Skeletal muscle tissue (tissue), 4 donors: ENCODE data around the gene TEX22. TPM values are rescaled to one million over a fixed set of nuclear protein-coding genes. Genes with fewer than 3 reads are reported as not detected.
A peak's percentile ranks its signal among the peaks of the same experiment; 100 is the strongest.

Source experiments
- H3K27ac ChIP-seq: one replicate; pipeline ENCODE4 v1.7.0; 2013; ENCODE audit warnings: mild to moderate bottlenecking, low read depth, low read length, inconsistent platforms
- H3K27me3 ChIP-seq, 3 donors: one replicate each; pipeline ENCODE4 v1.7.0; 2013; ENCODE audit warnings: low read length in 3 of 3; ENCODE audit not compliant: control insufficient read depth in 3 of 3, insufficient read depth in 3 of 3
- H3K36me3 ChIP-seq, 3 donors: one replicate each; pipeline ENCODE4 v1.7.0; 2013; ENCODE audit warnings: low read length in 3 of 3; ENCODE audit not compliant: control insufficient read depth in 3 of 3, insufficient read depth in 3 of 3
- H3K4me1 ChIP-seq, 3 donors: one replicate each; pipeline ENCODE4 v1.7.0; 2013; ENCODE audit warnings: low read length in 3 of 3, mild to moderate bottlenecking in 3 of 3; ENCODE audit not compliant: control insufficient read depth in 3 of 3, insufficient read depth in 3 of 3
- H3K4me3 ChIP-seq, 3 donors: one replicate each; pipeline ENCODE4 v1.7.0; 2013; ENCODE audit warnings: low read length in 3 of 3
- H3K9ac ChIP-seq, 3 donors: one replicate each; pipeline ENCODE4 v1.7.0; 2013; ENCODE audit warnings: low read length in 3 of 3, mild to moderate bottlenecking in 3 of 3, moderate library complexity in 2 of 3, low read depth in 1 of 3
- H3K9me3 ChIP-seq, 3 donors: one replicate each; pipeline ENCODE4 v1.7.0; 2013; ENCODE audit warnings: low read length in 3 of 3; ENCODE audit not compliant: control insufficient read depth in 3 of 3
- total RNA-seq: library from RNA; depleted of rRNA; stranded (reverse); fragments of >200 nt; gene quantifications from one replicate; pipeline ENCODE4 v1.2.3, GENCODE V29; 2014
- donor health status: Osteomylitis.

Gene TEX22
- total RNA-seq, 1 donor from 2014 or later = under 0.01 TPM

DNA sequence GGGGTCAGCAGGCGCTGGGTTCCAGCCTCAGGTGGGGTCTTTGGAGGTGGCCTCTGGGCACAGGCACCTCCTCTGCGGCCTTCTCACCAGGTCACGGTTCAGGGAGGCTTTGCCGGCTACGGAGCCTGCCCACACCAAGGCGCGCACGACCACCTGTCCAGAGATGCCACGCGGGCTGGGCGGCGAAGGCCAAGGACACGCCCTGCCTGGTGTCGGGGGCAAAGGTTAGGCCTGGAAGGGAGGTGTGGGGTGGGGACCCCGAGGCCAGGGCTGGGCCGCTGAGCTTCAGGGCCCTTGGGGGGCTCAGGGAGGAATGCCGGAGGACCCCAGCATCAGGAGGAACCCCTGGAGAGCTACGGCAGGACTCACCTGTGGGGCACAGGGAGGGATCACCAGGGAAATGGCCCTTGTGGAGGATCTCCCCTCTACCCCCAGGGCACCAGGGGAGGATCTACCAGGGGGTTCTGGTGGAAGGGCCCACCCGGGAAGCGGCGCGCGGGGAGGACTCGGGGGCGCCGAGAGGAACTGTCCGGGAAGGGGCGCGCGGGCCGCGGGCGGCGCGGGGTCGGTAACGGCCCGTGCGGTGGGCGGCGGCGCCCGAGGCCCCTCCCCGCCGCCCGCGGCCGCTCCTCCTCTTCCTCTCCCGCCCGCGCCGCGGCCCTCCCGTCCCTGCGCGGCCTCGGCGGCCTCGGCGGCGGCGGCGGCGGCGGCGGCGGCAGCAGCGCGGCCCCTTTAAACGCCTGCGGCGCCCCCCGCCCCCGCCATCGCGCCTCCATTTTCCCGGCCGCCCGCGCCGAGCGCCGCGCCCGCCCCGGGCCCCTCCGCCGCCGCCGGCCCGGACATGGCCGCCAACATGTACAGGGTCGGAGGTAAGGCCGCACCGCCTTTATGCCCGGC lies 21.1 kb downstream of the TEX22 start, which contains the start of gene MTA1:
MTA1 (plus strand) TSS at position 633 of the 897 bp plus-strand sequence; CDS start at position 842, 209 bp downstream.
- Histone ChIP-seq H3K27me3 (no peaks in the 10 kb centered on the region), H3K36me3 (no peaks in the 10 kb centered on the region), H3K9ac (peak within 1 kb of the TSS; percentile 81 to 93 (median 91)), H3K9me3 (no peaks in the 10 kb centered on the region), H3K27ac (peak within 1 kb of the TSS; percentile 41), H3K4me3 (peak within 1 kb of the TSS; percentile 73 to 83 (median 82)), H3K4me1 (peaks cover 30 to 44% (median 44%) of the 10 kb centered on the region in 3 donors)

DNA sequence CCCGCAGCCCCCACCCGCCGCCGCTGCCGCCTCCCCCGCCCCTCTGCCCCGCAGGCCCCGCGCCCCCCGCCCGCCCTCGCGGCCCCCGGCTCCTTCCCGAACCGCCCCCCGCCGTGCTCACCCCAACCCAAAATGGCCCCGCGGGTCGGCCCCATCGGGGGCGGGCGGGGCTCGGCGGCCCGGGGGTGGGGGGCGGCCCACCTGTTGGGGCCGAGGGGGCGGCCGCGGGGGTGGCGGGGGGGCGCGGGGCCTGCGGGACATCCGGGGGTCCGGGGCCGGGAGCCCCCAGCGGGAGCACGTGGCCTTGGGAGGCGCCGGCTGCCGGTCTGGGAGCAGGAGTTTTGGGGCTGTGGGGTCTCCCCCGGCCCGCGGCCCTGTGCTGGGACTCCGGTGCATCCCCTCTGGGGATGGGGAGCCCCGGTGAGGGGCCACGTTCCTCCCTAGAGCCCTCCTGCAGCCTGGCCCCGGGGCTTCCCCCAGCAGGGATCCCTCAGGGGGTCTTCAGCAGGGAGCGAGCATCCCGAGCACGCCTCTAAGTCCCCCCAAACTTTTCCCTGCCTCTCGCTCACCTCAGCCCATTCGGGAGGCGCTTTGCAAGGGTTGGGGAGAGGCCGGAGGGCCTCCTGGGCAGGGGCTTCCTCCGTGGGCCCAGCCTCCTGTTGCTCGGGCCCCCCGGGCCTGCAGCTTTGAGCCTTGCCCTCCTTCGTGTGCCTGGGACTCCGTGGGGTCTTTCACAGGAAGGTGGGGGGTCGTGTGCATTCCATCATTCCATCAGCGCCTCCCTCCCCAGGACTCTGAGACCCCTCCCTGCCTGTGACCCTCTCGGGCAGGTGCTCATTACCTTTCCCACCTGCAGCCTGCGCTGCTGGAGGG lies 22.0 kb downstream of the TEX22 start:
- Histone ChIP-seq H3K4me1 (peaks cover 30 to 42% (median 40%) of the 10 kb centered on the region in 3 donors), H3K4me3 (peak overlapping the region; percentile 70 to 74 (median 72)), H3K9me3 (no peaks in the 10 kb centered on the region), H3K27ac (no peak overlapping the region), H3K27me3 (no peaks in the 10 kb centered on the region), H3K36me3 (no peaks in the 10 kb centered on the region), H3K9ac (peak overlapping the region; percentile 72 to 88 (median 87))

DNA sequence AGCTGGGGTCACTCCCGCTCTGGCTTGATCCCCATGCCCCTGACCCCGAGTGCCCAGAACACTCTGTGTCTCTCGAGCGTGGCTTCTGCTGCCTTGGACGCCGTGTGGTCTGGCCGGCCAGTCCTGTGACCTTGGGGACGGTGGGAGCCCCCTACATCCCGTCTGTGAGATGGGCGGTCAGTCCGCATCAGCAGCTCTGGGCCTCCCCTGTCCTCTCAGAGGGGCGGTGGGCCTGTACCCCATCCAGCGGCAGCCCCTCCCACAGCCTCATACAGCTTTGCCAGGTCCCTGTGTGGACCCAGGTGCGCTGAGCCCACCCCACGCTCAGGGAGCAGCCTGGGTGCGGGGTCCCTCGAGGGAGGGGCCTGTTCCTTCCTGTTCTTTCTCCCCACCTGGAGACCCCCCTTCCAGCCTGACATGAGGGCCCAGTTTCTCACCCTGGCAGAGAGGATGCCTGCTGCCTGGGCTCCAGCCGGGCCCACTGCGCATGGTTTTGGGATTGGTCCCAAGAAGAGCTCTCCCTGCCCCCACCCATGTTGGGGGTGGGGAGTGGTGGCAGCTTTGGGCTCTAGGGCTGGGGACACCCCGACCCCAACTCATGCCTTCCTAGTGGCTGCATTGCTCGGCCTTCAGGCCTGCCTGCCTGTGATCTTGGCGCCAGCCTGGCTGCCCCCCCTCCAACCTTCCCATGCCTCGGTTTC lies 22.8 kb downstream of the TEX22 start:
- Histone ChIP-seq H3K4me3 (peak overlapping the region; percentile 70 to 74 (median 72)), H3K4me1 (peaks cover 30 to 34% (median 33%) of the 10 kb centered on the region in 3 donors), H3K27me3 (no peaks in the 10 kb centered on the region), H3K9me3 (no peaks in the 10 kb centered on the region), H3K36me3 (no peaks in the 10 kb centered on the region), H3K9ac (peak overlapping the region; percentile 72 to 88 (median 87)), H3K27ac (no peak overlapping the region)

DNA sequence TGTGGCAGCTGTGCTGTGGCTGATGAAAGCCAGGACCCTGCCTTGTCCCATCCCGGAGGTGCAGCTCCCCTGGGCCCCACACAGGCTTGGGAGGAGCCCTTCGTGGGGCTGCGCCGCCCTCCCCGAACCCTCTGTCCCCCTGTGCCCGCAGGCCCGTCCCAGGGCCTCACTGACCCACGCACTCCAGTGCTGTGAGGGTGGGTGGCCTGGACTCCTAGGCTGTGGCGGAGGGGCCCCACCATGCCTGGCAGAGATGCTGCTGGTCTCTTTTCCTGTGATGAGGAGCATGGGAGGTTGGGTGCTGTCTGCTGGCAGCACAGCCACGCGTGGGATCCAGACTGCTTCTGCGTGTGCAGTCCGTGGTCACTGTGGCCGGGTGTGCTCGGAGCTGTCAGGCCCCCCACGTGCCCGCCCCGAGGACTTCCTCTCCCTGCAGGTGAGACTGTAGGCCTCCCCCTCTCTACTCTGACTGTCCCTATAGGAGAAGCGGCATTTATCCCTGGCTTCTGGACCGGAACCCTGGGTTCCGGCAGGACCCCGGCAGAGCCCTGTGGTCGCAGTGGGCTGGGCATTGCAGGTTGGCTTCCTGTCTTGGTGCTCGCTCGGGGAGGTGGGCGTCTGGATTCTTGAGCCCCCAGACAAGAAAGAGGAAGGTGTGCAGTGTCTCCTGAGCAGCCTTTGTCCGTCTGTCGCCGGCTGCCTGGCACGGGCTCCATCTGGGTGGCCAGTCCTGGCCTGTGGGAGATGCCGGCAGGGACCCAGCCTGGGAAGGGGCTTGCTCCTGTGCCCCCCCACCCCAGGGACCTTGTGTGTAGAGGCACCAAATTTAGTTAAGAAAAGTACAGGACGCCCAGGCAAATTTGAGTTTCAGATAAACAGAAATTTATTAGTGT lies 23.6 kb downstream of the TEX22 start:
- Histone ChIP-seq H3K27ac (no peak overlapping the region), H3K9me3 (no peaks in the 10 kb centered on the region), H3K4me1 (peaks cover 30 to 33% (median 30%) of the 10 kb centered on the region in 3 donors), H3K36me3 (peaks cover 0 to 5% (median 2%) of the 10 kb centered on the region in 3 donors), H3K27me3 (no peaks in the 10 kb centered on the region), H3K4me3 (no peak overlapping the region), H3K9ac (peak overlapping the region in 2 of 3 donors; percentile 33 to 88)

DNA sequence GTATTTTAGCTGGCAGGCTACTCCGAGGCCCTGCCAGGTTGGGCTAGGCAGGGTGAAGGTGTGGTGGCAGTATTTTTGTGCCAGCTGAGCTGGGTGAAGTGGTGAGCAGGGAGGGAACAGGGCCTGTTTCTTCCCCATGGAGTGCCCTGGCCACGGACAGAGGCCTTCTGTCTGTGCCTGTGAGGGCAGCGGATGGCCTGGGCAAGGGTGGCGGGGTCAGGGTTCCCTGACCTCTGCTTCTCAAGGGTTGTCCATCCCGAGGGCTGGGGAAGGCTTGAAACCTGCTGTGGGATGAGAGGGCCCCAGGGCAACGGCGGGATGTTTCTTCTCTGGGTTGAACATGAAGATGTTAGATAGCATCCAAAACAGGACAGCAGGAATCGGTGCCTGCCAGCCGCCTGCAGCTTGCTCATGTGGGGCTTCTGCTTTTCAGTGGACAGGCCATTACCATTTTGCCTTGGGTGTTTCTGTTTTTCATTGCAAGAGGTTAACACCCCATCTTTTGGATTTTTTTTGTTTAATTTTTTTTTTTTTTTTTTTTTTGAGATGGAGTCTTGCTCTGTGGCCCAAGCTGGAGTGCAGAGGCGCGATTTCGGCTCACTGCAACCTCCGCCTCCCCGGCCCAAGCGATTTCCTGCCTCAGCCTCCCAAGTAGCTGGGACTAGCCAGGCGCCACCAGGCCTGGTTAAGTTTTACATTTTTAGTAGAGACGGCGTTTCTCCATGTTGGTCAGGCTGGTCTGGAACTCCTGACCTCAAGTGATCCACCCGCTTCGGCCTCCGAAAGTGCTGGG lies 24.6 kb downstream of the TEX22 start:
- H3K27ac ChIP-seq = no peak overlapping the region
- peak overlapping the region in 2 of 3 donors; percentile 25 to 33 for H3K9ac ChIP-seq
- no peak overlapping the region for H3K4me3 ChIP-seq
- no peaks in the 10 kb centered on the region for H3K27me3 ChIP-seq
- no peaks in the 10 kb centered on the region for H3K9me3 ChIP-seq
- peaks cover 30 to 33% (median 30%) of the 10 kb centered on the region in 3 donors for H3K4me1 ChIP-seq
- peaks cover 3 to 7% (median 3%) of the 10 kb centered on the region in 3 donors for H3K36me3 ChIP-seq

DNA sequence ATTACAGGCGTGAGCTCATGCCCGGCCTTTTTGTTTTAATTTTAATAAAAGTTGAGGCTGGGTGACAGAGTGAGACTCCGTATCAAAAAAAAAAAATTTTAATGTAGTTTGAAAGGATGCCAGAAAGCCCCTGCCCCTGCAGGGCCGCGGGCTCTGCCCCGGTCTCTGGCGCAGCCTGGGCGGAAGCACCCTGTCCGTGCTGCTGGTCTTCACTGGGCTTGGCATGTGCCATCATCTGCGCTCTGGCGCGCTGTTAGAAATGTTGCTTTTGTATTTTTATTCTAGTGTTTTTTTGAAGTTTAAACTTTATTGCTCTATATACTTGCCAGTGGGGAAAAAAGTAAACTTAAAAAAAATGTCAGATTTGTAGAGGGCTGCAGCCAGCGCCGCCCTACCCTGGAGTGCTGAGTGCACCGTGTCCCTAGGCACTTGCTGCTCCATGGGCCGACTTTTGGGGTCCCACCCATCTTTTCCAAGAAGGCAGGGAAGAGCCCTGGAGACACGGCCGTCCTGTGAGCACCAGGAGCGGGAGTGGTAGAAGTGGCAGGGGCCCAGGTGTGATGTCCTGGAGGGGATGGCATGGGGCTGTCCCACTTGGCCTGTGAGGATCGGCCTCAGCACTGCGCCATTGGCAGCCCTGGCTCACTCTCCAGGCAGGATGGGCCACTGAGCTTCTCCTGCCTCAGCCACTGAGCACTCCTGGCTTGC lies 25.3 kb downstream of the TEX22 start:
- no peak overlapping the region for H3K4me3 ChIP-seq
- H3K36me3 ChIP-seq = peaks cover 3 to 7% (median 3%) of the 10 kb centered on the region in 3 donors
- H3K9me3 ChIP-seq = no peaks in the 10 kb centered on the region
- H3K9ac ChIP-seq = no peak overlapping the region
- H3K27me3 ChIP-seq = no peaks in the 10 kb centered on the region
- peaks cover 25 to 29% (median 27%) of the 10 kb centered on the region in 3 donors for H3K4me1 ChIP-seq
- no peak overlapping the region for H3K27ac ChIP-seq

DNA sequence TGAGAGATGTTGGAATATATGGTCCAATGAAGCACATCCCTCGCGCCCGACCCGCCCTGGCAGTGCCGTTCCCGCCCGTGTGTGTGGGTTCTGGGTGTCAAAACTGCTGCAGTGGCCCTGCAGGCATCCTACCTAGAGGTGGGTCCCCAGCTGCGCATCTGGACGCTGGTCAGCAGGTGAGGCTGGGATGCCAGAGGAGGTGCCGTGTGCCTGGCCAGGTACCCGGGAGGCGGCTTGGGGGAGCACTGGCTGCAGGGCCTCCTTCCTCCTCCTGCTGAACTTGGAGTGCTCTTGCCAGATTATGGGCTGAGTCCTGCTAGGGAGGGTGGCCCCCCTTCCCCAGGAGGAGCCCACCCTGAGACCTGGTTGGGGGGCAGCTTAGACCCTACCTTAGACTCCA lies 26.5 kb downstream of the TEX22 start:
- Histone ChIP-seq H3K4me1 (peaks cover 16 to 20% (median 20%) of the 10 kb centered on the region in 3 donors), H3K9me3 (no peaks in the 10 kb centered on the region), H3K9ac (no peak overlapping the region)

DNA sequence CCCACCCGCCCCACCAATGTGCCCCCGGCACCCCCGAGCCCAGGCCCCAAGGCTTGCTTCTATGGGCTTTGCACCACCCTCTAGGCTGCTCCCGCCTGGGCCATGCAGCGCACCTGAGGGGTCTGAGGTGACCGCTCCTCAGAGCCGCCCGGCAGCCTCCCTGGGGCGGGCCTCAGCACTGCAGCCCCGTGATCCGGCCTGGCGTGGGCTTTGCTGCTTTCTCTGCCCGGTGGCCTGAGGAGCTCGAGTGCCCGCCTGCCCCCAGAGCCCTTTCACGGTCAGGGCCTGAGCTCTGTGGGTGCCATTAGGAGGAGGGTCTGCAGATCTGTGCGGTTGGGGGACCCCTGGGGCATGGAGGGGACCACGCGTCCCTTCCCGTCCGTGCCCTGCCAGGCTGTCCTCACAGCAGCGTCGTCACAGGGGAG lies 27.5 kb downstream of the TEX22 start:
- Histone ChIP-seq H3K9me3 (no peaks in the 10 kb centered on the region), H3K4me1 (peaks cover 11 to 17% (median 14%) of the 10 kb centered on the region in 3 donors), H3K9ac (no peak overlapping the region), H3K4me3 (no peak overlapping the region), H3K36me3 (peaks cover 3 to 7% (median 3%) of the 10 kb centered on the region in 3 donors), H3K27me3 (no peaks in the 10 kb centered on the region), H3K27ac (no peak overlapping the region)

More for the DNA sequence above, 26.5 kb downstream of the TEX22 start:
- Histone ChIP-seq H3K27me3 (no peaks in the 10 kb centered on the region), H3K36me3 (peaks cover 3 to 7% (median 3%) of the 10 kb centered on the region in 3 donors), H3K27ac (no peak overlapping the region), H3K4me3 (no peak overlapping the region)
